ENCODE results near the gene PRDM5. TPM values are rescaled to one million over a fixed set of nuclear protein-coding genes. Genes with fewer than 3 reads are reported as not detected.
"Not testable (repeated sequence)": the region's sequence is repeated elsewhere in the genome, so short reads cannot be mapped to it uniquely, and the experiment has no call there.

Gene PRDM5
- total RNA-seq, 1 donor from 2014 or later: 12.2 TPM

- peak; percentile 42 for DNase-seq
- no peaks in the 10 kb centered on the region for H3K27me3 ChIP-seq (ENCODE audit: low read depth)
- no peak overlapping the region for H3K4me3 ChIP-seq
- peaks cover 12% of the 10 kb centered on the region for H3K36me3 ChIP-seq
- peaks cover 19% of the 10 kb centered on the region for H3K9me3 ChIP-seq (replicated peaks)
- peak overlapping the region; percentile 69 for H3K27ac ChIP-seq (replicated peaks)
- no peak for TF ChIP-seq CTCF (IDR thresholded peaks at IDR 0.05; ENCODE audit: borderline replicate concordance)
- intact Hi-C loops (cut with micrococcal nuclease): no loop called here
- peaks cover 13% of the 10 kb centered on the region for H3K4me1 ChIP-seq
Measured at GRCh38 chr4:120754590-120754989, 167.9 kb downstream of the PRDM5 start.

GRCh38 chr4:120753854-120754253 is 168.7 kb downstream of the PRDM5 start:
- intact Hi-C loops (cut with micrococcal nuclease): no loop called here
- H3K9me3 ChIP-seq (replicated peaks): peaks cover 19% of the 10 kb centered on the region
- H3K27ac ChIP-seq (replicated peaks): peak overlapping the region; percentile 69
- peak overlapping the region; percentile 9 for H3K4me3 ChIP-seq
- H3K27me3 ChIP-seq (ENCODE audit: low read depth): no peaks in the 10 kb centered on the region
- DNase-seq: no peak
- peaks cover 13% of the 10 kb centered on the region for H3K4me1 ChIP-seq
- no peak for TF ChIP-seq CTCF (IDR thresholded peaks at IDR 0.05; ENCODE audit: borderline replicate concordance)
- H3K36me3 ChIP-seq: peaks cover 12% of the 10 kb centered on the region

GRCh38 chr4:120750152-120750525 is 172.4 kb downstream of the PRDM5 start:
- no peak for TF ChIP-seq CTCF (IDR thresholded peaks at IDR 0.05; ENCODE audit: borderline replicate concordance)
- peaks cover 19% of the 10 kb centered on the region for H3K36me3 ChIP-seq
- H3K27ac ChIP-seq (replicated peaks): no peak overlapping the region
- no peak overlapping the region for H3K4me3 ChIP-seq
- peaks cover 13% of the 10 kb centered on the region for H3K4me1 ChIP-seq
- DNase-seq: no peak
- intact Hi-C loops (cut with micrococcal nuclease): no loop called here
- H3K27me3 ChIP-seq (ENCODE audit: low read depth): no peaks in the 10 kb centered on the region
- H3K9me3 ChIP-seq (replicated peaks): peaks cover 19% of the 10 kb centered on the region

- no peak for DNase-seq
- Histone ChIP-seq H3K4me1 (peaks cover 9% of the 10 kb centered on the region), H3K27ac (replicated peaks) (no peak overlapping the region), H3K9me3 (replicated peaks) (peaks cover 19% of the 10 kb centered on the region), H3K4me3 (no peak overlapping the region), H3K27me3 (ENCODE audit: low read depth) (no peaks in the 10 kb centered on the region), H3K36me3 (peaks cover 19% of the 10 kb centered on the region)
- no peak for TF ChIP-seq CTCF (IDR thresholded peaks at IDR 0.05; ENCODE audit: borderline replicate concordance)
- intact Hi-C loops (cut with micrococcal nuclease): no loop called here
Measured at GRCh38 chr4:120749445-120750151, 172.9 kb downstream of the PRDM5 start.

GRCh38 chr4:120741636-120742035 is 180.9 kb downstream of the PRDM5 start:
- H3K9me3 ChIP-seq (replicated peaks); H3K4me3 ChIP-seq; H3K27ac ChIP-seq (replicated peaks); H3K27me3 ChIP-seq (ENCODE audit: low read depth); H3K36me3 ChIP-seq; intact Hi-C loops (cut with micrococcal nuclease); DNase-seq: not testable (repeated sequence)
- H3K4me1 ChIP-seq: peaks cover 12% of the 10 kb centered on the region

- TF ChIP-seq CTCF (IDR thresholded peaks at IDR 0.05; ENCODE audit: borderline replicate concordance): no peak
- intact Hi-C loops (cut with micrococcal nuclease): no loop called here
- no peaks in the 10 kb centered on the region for H3K9me3 ChIP-seq (replicated peaks)
- DNase-seq: no peak
- H3K36me3 ChIP-seq: no peaks in the 10 kb centered on the region
- peaks cover 33% of the 10 kb centered on the region for H3K4me1 ChIP-seq
- peak overlapping the region; percentile 12 for H3K27ac ChIP-seq (replicated peaks)
- no peak overlapping the region for H3K4me3 ChIP-seq
- H3K27me3 ChIP-seq (ENCODE audit: low read depth): no peaks in the 10 kb centered on the region
Measured at GRCh38 chr4:120736312-120736711, 186.2 kb downstream of the PRDM5 start.

All from left ventricle myocardium inferior (tissue), 1 donor.